Measurements from ENCODE around the gene CALML6.
A peak's percentile ranks its signal among the peaks of the same experiment; 100 is the strongest.

Gene CALML6

DNA sequence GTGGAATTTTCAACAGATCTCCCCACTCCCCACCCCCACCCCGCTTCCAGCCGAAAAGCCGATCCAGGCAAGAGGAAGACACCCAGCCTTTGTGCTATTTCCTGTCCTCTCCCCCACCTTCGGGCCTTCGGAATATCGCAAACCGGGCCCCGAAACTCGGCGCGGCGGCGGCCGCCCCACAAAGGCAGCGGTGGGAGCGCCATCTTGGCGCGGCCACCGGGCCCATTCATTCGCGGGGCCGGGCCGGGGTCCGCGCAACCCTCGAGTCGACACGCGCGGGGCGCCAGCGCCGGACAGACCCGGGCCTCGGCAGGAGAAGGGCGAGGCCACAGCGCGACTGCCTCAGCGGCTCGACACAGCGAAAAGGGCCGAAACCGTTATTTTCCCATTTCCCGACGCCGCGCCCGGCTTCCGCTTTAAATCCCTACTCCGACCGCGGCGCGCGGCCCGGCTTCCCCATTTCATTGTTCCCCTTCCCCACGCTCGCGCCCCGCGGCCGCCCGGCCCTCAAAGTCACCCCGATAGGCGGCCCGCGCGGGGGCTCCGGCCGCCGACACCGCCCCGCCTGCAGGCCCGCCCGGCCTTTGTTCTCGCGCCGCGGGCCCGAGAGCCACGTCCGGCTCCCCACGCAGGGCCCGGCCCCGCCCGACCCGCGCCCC lies 25.1 kb upstream of the CALML6 start:
- peak; percentile 84 for TF ChIP-seq ZFX (IDR thresholded peaks at IDR 0.05)
- TF ChIP-seq, protein P1, sequence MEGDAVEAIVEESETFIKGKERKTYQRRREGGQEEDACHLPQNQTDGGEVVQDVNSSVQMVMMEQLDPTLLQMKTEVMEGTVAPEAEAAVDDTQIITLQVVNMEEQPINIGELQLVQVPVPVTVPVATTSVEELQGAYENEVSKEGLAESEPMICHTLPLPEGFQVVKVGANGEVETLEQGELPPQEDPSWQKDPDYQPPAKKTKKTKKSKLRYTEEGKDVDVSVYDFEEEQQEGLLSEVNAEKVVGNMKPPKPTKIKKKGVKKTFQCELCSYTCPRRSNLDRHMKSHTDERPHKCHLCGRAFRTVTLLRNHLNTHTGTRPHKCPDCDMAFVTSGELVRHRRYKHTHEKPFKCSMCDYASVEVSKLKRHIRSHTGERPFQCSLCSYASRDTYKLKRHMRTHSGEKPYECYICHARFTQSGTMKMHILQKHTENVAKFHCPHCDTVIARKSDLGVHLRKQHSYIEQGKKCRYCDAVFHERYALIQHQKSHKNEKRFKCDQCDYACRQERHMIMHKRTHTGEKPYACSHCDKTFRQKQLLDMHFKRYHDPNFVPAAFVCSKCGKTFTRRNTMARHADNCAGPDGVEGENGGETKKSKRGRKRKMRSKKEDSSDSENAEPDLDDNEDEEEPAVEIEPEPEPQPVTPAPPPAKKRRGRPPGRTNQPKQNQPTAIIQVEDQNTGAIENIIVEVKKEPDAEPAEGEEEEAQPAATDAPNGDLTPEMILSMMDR (conservative IDR thresholded peaks at IDR 0.05): no peak
- H3K27ac ChIP-seq: peak overlapping the region; percentile 83

DNA sequence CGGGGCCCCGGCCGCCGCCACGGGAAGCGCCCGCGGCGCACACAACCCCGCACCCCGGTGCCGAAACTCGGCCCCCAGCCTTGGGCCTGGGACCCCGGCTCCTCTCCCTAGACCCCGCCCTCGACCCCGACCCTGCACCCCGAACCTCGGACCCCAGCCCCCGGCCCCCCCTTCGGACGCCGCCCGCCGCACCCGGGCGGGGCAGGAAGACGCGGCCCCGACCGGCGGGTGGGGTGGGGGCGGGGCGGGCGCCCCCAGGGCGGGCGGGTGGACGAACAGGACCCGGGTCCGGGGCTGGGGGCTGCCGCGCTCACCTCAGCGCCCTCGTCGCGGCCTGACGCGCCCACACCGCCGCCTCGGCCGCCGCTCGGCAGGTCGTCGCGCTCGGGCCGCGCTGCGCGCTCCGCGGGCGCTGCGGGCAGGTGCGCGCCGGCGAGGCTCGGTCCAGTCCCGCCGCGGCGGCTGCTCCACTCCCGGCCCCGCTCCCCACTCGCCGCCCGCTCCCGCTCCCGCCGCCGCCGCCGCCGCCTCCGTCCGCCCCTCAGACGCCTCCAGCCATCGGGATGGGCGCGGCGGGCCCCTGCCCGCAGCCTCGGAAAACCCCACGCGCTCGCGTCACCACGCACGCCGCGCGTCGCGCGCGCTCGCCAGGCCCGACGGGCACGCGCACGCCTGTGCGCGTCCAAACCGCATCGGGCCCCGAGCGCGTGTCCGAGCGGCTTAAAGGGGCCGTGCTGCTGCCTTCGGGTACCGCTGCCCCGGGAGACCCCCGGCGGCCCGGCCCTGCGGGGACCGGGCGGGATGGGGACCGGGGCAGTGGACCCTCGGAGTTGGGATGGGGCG lies 24.3 kb upstream of the CALML6 start, which contains the start of gene GNB1:
Gene GNB1, minus strand, starts transcription at position 582 of the 843 bp plus-strand sequence. CDS start 65,634 bp downstream, outside the sequence.
- TF ChIP-seq, protein P1 (conservative IDR thresholded peaks at IDR 0.05): no peak
- TF ChIP-seq ZFX (IDR thresholded peaks at IDR 0.05): peak; percentile 21; the same call in 1 of the 2 replicates
- H3K27ac ChIP-seq: peak within 1 kb of the TSS; percentile 83

DNA sequence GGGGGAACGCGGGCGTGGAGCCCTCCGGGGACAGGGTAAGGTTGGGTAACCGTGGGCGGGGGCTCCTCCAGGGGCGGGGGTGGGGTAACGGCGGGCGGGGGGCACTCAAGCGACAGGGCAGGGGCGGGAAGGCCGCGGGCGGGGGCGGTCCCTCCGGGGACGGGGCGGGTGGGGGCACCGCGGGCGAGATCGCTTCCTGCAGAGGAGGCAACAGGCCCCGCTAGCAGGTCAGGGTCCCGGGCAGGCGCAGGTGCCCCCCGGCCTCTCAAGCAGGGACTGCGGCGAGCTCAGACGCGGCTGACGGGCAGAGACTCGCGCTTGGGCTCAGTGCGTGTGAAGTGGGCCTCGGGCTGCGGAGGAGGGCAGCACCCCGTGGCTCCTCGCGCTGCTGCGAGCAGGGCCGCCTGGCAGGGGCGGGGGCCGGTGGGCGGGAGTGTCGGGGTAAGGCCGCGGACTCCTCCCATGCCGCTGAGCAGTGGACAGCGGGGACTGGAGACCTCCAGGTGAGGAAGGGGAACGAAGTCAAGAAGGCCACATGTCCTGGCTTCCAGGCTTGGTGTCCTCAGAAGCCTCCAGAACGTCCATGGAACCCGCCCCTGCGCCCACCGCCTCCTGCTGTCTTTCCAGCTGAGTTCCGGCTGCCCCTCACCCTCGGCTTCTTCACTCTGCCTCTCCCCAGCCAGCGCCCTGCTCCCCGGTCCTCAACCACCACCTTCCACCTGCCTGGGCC lies 23.5 kb upstream of the CALML6 start:
- peak overlapping the region; percentile 83 for H3K27ac ChIP-seq
- peak; percentile 54; the same call in 1 of the 2 replicates for TF ChIP-seq ZFX (IDR thresholded peaks at IDR 0.05)
- TF ChIP-seq, protein P1 (conservative IDR thresholded peaks at IDR 0.05): no peak

- peak overlapping the region; percentile 83 for H3K27ac ChIP-seq
Measured at GRCh38 chr1:1892079-1892762, 22.8 kb upstream of the CALML6 start.

DNA sequence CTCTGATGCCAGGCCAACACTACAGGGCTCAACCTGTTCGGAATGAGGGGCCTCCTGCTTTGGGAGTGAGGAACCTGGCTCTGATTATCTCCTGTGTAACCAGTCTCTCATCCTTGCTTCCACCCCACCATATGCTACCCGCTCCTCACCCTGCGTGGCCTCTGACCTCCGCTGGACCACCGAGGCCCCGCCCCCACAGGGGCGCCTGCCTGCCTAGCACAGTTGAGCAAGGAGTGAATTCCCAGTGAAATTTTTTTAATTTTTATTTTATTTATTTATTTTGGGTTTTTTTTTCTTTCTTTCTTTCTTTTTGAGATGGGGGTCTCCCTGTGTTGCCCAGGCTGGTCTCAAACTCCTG lies 22.3 kb upstream of the CALML6 start:
- peak overlapping the region; percentile 83 for H3K27ac ChIP-seq
- TF ChIP-seq, protein P1 (conservative IDR thresholded peaks at IDR 0.05): no peak
- TF ChIP-seq ZFX (IDR thresholded peaks at IDR 0.05): no peak

More at GRCh38 chr1:1892079-1892762, 22.8 kb upstream of the CALML6 start:
- TF ChIP-seq, protein P1 (conservative IDR thresholded peaks at IDR 0.05): no peak
- no peak for TF ChIP-seq ZFX (IDR thresholded peaks at IDR 0.05)

GRCh38 chr1:1893291-1893985 lies 21.6 kb upstream of the CALML6 start:
- peak overlapping the region; percentile 27 for H3K27ac ChIP-seq
- TF ChIP-seq, protein P1 (conservative IDR thresholded peaks at IDR 0.05): no peak
- TF ChIP-seq ZFX (IDR thresholded peaks at IDR 0.05): no peak
